Measurements from ENCODE around the gene EXOC7. TPM values are rescaled to one million over a fixed set of nuclear protein-coding genes. Genes with fewer than 3 reads are reported as not detected.

EXOC7 gene
- total and polyA plus RNA-seq, 8 donors, result 31.8 to 280 (median 68.1) TPM

DNA sequence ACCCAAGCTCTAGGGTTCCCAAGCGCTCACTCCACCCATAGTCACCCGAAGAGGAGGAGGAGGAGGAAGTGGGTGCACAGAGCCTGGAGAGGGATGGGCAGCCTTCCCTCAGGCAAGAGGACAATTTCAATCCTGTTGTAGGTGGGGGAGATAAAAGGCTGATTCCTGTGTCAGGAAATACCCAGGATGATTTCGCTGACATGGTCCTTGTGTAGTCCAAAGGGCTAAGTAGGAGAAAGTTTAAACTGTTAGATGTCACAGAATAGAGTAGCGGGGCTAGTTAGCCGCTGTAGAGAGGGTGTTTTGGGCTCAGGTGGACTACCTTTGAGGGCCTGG, 1.3 kb upstream of the EXOC7 start:
- Histone ChIP-seq H3K4me3 (no peak overlapping the region), H3K27ac (no peak overlapping the region), H3K9me3 (no peaks in the 10 kb centered on the region), H3K36me3 (peaks cover 17 to 21% (median 20%) of the 10 kb centered on the region in 4 donors), H3K4me1 (peaks cover 16 to 48% (median 36%) of the 10 kb centered on the region in 4 donors), H3K27me3 (no peaks in the 10 kb centered on the region)
- 67 to 85% (median 75%) methylated on average over 5 of the region's 5 CpGs for WGBS, 5 donors
- intact Hi-C loops (cut with DNase I; ENCODE audit: low total_unique reads), result no loop called here
- TF ChIP-seq EP300 (IDR thresholded peaks at IDR 0.05), result no peak
- no peak for TF ChIP-seq CTCF (IDR thresholded peaks at IDR 0.05)
- no peak for TF ChIP-seq POLR2A (IDR thresholded peaks at IDR 0.05)
- no peak for TF ChIP-seq POLR2AphosphoS5 (IDR thresholded peaks at IDR 0.05)
- no peak for DNase-seq

DNA sequence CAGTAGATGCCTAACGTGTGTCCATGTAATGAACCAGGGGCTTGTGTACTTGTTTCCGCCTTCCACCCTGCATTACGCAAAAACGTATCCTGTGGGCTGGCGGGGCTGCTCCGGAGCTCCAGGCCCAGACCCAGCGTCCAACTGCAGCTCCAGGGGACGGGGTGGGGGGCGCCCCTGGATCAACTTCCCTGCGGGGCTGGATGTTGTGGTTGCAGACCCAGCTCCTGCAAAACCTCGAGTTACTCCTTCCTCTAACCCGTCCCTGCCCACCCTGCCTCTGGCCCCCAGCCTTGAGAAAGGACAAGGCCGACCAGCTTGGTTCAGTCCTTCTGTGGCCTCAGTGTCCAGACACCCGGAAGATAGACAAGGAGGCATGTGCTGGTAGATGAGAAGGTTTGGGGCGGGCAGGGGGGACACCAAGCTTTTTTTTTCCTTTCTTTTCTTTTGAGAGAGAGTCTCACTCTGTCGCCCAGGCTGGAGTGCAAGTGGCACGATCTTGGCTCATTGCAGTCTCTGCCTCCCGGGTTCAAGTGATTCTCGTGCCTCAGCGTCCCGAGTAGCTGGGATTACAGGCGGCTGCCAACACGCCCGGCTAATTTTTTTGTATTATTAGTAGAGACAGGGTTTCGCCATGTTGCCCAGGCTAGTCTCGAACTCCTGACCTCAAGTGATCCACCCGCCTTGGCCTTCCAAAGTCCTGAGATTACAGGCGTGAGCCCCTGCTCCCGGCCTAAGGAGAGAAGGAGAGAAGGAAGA, 731 bp upstream of the EXOC7 start:
- peaks cover 16 to 48% (median 36%) of the 10 kb centered on the region in 4 donors for H3K4me1 ChIP-seq
- intact Hi-C loops (cut with DNase I; ENCODE audit: low total_unique reads), result no loop called here
- H3K27ac ChIP-seq, result peak overlapping the region; percentile 69 to 86 (median 82)
- no peak for DNase-seq
- WGBS, 5 donors, result 81 to 87% (median 86%) methylated on average over 29 of the region's 29 CpGs
- H3K36me3 ChIP-seq, result peaks cover 22 to 26% (median 25%) of the 10 kb centered on the region in 4 donors
- TF ChIP-seq POLR2A (IDR thresholded peaks at IDR 0.05) (no peak), EP300 (IDR thresholded peaks at IDR 0.05) (no peak), CTCF (IDR thresholded peaks at IDR 0.05) (no peak)
- no peaks in the 10 kb centered on the region for H3K9me3 ChIP-seq
- H3K4me3 ChIP-seq, result peak overlapping the region; percentile 91 to 94 (median 91)
- no peaks in the 10 kb centered on the region for H3K27me3 ChIP-seq

- Histone ChIP-seq H3K9me3 (no peaks in the 10 kb centered on the region), H3K4me1 (peaks cover 16 to 48% (median 36%) of the 10 kb centered on the region in 4 donors), H3K4me3 (peak overlapping the region; percentile 91 to 94 (median 91)), H3K27ac (peak overlapping the region; percentile 69 to 86 (median 82)), H3K27me3 (no peaks in the 10 kb centered on the region), H3K36me3 (peaks cover 30 to 41% (median 38%) of the 10 kb centered on the region in 4 donors)
- DNase-seq, result no peak
- TF ChIP-seq POLR2A (IDR thresholded peaks at IDR 0.05), result no peak
- TF ChIP-seq CTCF (IDR thresholded peaks at IDR 0.05), result no peak
- TF ChIP-seq EP300 (IDR thresholded peaks at IDR 0.05), result no peak
- TF ChIP-seq POLR2AphosphoS5 (IDR thresholded peaks at IDR 0.05), result no peak
- 0 to 8% (median 0%) methylated on average over 2 to 4 of the region's 4 CpGs for WGBS, 5 donors
- intact Hi-C loops (cut with DNase I; ENCODE audit: low total_unique reads), result no loop called here
These were observed 678 bp downstream of the EXOC7 start for GRCh38 chr17:76102944-76103273.

DNA sequence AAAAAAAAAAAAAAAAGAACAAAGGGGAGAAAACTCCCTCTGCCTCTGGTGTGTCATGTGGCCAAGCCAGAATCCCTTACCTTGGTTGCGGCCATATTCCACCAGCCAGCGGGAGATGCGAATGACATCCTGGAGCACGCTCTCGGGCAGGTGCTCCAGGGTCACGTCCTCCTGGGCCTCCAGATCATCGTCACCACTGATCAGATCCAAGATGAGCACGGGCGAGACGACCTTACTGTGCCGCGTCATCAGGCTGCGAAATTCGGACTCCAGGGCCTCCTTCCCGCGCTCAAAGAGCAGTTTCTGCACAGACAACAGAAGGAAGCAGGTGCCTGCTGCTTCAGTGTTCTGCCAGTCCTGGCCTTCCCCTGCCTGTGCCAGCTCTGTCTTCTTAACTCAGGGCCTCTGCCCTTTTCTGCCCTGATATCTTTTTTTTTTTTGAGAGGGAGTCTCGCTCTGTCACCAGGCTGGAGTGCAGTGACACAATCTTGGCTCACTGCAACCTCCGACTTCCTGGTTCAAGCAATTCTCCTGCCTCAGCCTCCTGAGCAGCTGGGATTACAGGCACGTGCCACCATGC, 5.8 kb downstream of the EXOC7 start:
- Histone ChIP-seq H3K36me3 (peaks cover 63 to 92% (median 89%) of the 10 kb centered on the region in 4 donors), H3K4me1 (peaks cover 9 to 18% (median 13%) of the 10 kb centered on the region in 4 donors), H3K4me3 (no peak overlapping the region), H3K9me3 (no peaks in the 10 kb centered on the region), H3K27me3 (no peaks in the 10 kb centered on the region), H3K27ac (no peak overlapping the region)
- WGBS, 5 donors, result 90 to 97% (median 93%) methylated on average over 19 of the region's 19 CpGs
- intact Hi-C loops (cut with DNase I; ENCODE audit: low total_unique reads), result no loop called here
- no peak for DNase-seq
- TF ChIP-seq EP300 (IDR thresholded peaks at IDR 0.05) (no peak), POLR2A (IDR thresholded peaks at IDR 0.05) (no peak), CTCF (IDR thresholded peaks at IDR 0.05) (no peak), POLR2AphosphoS5 (IDR thresholded peaks at IDR 0.05) (no peak)
